Lung microvascular endothelial cell (primary cell): ENCODE results near the gene SRGAP2C. TPM values are rescaled to one million over a fixed set of nuclear protein-coding genes. Genes with fewer than 3 reads are reported as not detected.
A peak's percentile ranks its signal among the peaks of the same experiment; 100 is the strongest.
"Not testable (repeated sequence)": the region's sequence is repeated elsewhere in the genome, so short reads cannot be mapped to it uniquely, and the experiment has no call there.

ENCODE experiments used
- DNase-seq, 2 donors: peaks; one replicate each; pipeline versions ENCODE4 v3.0.0 to v3.0.0-alpha.2; 2010; ENCODE audit warnings: low read depth in 2 of 2
- total RNA-seq: library from RNA; depleted of rRNA; stranded (reverse); fragments of >200 nt; gene quantifications from 2 replicates; pipeline ENCODE4 v1.2.1, GENCODE V29; 2014

Gene SRGAP2C
- total RNA-seq, 1 donor from 2014 or later, result 19.8 TPM

GRCh38 chr1:121186191-121186590 is 1.4 kb downstream of the SRGAP2C start:
- DNase-seq, result not testable (repeated sequence)

DNA sequence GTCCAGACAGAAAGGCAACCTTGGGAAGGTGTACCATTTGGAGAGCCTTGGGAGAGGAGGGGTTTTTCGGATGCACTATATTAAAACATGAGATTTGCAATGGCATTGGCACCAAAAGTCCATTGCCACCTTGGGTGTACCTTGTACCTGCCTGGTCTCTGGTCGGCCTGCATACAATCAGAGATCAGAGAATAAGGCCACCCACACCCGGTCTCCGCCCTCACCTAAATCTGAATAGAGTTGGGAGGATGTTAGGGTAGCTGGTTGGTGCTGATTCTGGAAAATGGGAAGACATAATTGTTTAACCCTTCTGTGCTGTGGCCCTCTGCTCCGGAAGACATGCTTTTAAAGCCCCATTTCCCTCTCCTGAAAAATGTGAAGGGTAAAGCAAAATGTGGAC is 3.1 kb downstream of the SRGAP2C start:
- not testable (repeated sequence) for DNase-seq

GRCh38 chr1:121192512-121192911 is 7.7 kb downstream of the SRGAP2C start:
- not testable (repeated sequence) for DNase-seq

GRCh38 chr1:121197095-121197882 is 12.5 kb downstream of the SRGAP2C start:
- DNase-seq, result not testable (repeated sequence)

DNA sequence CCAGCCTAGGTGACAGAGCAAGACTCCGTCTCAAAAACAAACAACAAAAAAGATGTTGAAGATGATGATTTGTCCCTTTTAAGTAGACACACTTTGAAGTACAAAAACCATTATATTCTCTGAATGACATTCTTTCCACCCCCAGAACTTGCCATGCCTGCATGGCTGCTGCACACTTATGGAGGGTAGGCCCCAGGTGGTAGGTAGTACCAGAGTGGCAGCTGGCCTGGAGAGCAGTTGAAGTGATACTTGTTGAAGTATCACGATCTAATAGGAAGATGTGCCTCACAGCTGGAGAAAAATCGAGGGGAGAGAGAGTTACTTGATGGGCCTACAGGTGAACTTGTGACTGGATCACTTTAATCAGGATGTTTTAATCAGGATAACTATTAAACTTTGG is 15.0 kb downstream of the SRGAP2C start:
- not testable (repeated sequence) for DNase-seq

GRCh38 chr1:121200232-121200631 is 15.5 kb downstream of the SRGAP2C start:
- DNase-seq, result not testable (repeated sequence)

GRCh38 chr1:121200985-121201981 is 16.5 kb downstream of the SRGAP2C start:
- DNase-seq, result peak in 1 of 2 donors; percentile 9

DNA sequence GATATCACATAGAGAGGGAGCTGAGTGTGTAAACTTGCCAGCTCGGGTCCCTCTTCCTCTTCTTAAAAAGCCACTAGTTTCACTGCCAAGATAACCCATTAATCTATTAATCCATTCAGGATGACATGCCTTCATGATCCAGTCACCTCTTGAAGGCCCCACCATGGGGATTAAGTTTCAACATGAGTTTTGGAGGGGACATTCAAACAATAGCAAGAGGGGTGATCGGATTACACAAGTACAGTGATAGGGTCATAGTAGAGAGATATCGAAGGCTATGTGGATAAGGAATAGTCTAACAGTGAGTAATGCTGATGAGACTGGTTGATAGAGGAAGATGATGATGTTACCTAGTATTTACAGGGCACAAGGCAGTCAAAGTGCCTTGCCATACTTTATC is 18.2 kb downstream of the SRGAP2C start:
- DNase-seq, result not testable (repeated sequence)

DNA sequence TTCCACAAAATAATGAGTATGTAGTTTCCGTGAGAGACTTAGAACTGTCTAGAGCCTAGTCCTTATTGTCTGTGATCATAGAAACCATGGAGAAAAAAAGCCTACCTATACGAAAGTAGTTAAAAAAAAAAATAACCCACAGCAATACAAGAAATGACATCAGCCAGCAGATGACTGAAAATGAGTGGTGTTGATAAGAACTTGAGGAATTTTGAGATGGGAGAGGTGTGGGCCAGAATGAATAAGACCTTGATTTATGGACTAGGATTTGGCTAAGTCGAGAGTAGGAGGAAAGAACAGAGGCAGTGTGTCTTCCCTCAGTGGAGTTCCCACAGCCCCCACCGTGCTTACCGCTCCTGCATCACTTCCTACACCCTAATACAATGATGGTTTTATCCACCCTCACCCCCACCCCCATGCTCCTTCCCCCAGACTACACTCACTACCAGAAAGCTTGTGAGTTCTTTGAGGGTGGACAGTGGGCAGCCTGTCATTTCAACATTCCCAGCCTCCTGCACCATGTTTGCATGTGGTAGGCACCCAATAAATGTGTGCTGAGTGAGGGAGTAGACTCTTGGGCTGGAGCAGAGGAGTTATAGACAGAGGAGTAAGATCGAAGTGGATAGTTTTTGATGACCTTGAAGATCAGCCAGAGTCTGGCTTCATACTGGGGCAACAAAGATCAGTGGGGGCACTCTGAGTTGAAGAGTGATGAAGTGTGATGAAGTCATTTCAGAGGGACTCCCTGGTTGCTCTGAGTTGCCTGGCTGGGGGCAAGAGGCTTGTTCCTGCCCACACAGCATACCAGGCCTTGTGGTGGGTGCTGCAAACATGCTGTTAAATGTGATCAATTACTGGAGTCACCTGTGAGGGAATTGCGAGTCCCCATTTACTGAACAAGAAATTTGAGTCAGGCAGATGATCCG is 21.3 kb downstream of the SRGAP2C start:
- DNase-seq, result not testable (repeated sequence)

DNA sequence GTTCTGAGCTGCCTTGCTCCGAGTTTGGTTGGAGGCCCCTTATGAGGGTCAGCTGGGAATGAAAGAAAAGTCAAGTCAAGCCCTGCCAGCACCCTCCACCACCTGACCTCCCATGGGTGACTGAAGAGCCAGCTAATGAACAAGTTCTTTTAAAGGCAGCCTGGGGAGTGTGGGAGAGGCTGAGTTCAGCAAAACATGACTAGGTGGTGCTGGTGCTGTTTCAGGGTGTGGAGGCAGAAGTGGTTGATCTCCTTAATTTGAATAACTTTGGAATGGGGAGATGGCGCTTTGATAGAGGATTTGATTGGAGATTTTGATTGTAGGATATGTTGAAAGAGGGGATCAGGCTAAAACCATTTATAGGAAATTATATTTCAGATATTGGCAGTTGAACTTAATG is 22.6 kb downstream of the SRGAP2C start:
- DNase-seq, result not testable (repeated sequence)

DNA sequence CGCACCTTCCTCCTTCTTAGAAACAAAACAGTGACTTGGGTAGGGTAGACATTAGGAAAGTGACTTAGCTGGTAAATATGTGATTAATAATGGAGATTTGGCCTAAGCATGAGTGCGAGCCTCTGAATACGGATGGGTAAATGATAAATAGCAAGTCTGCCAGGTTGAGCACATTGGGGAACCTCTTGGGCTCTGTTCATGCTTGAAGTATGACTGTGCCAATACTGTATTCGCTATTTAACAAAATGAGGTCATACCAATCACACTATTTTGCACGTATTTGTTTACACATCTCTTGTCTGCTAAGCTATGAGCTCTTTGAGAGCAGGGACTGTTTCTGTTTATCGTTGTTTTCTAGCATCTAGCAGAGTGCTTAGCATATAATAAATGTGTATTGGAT is 23.6 kb downstream of the SRGAP2C start:
- not testable (repeated sequence) for DNase-seq

DNA sequence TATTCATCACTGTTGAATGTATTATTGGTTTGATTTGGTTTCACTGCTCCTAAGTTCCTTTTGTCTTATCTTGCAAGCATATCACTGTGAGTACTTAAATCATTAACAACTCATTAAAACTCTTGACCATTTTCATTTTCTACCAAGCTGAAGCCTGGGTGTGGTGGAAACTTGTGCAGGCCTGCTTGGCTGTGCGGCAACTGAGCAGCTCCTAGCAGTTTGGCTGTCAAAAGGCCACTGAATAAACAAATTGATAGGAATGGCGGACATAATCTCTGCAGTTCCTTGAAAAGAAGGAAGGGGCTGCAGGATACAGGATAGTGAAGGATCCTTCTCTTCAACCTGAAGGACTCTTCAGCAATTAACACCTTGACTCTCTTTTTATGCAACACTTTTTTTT is 26.0 kb downstream of the SRGAP2C start:
- not testable (repeated sequence) for DNase-seq

GRCh38 chr1:121213491-121213890 is 28.7 kb downstream of the SRGAP2C start:
- DNase-seq, result peak in 1 of 2 donors; percentile 18

DNA sequence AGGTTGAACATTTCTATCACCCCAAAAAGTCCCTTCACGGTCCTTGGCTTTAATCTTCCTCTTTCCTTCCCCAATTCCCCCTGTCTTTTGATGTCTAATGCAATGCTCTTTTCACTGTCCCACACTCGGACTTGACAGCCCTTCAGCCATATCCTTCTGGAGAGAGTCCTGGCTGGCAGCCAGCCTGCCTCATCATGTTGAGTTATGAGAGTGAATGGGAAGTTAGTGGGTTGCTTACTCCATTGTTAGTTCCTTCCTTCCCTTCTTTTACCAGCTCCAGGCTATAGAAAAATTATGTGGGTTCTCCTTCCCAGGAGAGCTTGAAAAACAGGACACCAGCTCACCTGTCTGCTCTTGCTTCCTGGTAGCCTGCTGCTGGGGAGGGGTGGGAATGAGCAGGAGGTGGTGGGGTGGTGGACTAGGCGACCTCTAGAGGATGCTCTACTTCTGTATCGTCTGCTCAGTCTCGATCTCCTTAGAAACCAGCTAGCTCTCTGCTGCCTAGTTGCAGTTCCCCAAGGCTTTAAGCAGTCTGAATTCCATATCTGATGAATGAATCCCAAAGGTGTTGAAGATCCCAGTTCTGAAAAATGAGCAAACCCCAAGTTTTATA is 29.9 kb downstream of the SRGAP2C start:
- not testable (repeated sequence) for DNase-seq

- DNase-seq, result not testable (repeated sequence)
Measured at GRCh38 chr1:121215699-121216417, 31.1 kb downstream of the SRGAP2C start.

- DNase-seq, result not testable (repeated sequence)
Measured at GRCh38 chr1:121216676-121217075, 31.9 kb downstream of the SRGAP2C start.

- not testable (repeated sequence) for DNase-seq
Measured at GRCh38 chr1:121221770-121222169, 37.0 kb downstream of the SRGAP2C start.

- not testable (repeated sequence) for DNase-seq
Measured at GRCh38 chr1:121224714-121225113, 39.9 kb downstream of the SRGAP2C start.

DNA sequence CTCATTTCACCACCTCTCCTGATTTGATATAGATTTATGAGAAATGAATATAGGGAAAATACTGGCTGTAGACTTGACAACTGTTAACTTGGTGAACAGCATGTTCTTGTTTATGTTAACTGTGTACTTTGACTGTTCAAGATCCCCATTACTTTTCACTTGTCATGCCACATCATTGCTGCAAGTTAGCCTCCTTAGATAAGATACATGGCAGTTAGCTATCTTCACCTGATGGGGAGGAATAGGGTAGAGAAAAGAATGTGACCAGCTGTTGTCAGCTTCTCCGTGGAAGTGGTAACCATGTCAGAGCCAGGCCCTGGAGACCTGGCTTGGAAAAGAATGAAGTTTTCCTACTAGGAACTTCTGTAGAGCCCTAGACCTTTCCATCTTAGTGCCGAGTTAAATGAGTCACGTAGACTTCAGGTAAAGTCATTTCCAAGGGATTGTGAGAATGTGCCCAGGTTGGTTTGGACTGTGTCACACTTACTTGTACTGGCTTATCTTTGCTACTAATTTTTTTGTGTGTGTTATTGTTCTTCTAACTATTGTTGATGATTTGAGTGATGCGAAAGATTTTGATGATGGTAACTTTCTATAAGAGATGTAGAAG is 41.6 kb downstream of the SRGAP2C start:
- DNase-seq, result not testable (repeated sequence)
